HG02642 (cell line): ENCODE data around the gene TPO.
"Not testable (repeated sequence)": the region's sequence is repeated elsewhere in the genome, so short reads cannot be mapped to it uniquely, and the experiment has no call there.

Source experiments
- ATAC-seq: cut with Tn5 transposase; IDR thresholded peaks from one replicate; pipeline ENCODE4 v1.9.1; 2021; ENCODE audit warnings: mild to moderate bottlenecking; ENCODE audit not compliant: unreplicated experiment, poor library complexity

TPO gene

DNA sequence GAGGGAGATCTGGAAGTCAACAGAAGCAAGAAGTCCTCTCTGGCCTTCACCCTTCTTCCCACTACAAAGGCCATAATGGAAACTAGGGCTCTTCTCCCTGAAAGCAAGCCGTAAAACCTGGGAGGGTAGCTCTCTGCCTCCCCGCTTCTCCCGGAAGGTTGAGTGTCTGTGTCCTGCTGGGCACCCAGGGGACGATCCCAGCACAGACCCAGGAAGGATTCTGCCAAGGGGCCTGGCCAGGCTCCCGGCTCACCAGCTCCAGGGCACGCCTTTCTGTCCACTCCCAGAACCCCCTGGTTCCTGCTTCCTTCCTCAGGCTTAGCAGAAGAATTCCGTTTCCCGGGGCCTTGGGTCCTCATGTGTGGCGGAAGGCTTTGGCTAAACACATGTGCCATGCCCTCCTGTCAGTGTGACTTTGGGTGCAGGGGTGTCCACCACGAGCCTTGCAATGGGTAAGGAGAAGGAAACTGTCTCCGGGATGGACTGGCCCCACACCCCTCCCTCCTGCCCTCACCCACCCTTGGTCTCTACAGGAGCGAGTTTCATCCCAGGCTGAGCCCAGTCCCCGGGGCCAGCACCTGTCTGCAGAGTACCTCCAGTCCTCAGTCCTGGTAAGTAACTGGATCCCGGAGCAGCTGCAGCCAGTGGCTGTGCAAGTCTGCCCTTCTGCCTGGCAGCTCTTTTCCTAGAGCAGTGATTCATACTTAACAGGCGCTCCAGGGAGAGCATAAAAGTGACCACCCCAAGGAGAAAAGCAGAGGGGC lies 135.8 kb downstream of the TPO start:
- ATAC-seq: no peak

DNA sequence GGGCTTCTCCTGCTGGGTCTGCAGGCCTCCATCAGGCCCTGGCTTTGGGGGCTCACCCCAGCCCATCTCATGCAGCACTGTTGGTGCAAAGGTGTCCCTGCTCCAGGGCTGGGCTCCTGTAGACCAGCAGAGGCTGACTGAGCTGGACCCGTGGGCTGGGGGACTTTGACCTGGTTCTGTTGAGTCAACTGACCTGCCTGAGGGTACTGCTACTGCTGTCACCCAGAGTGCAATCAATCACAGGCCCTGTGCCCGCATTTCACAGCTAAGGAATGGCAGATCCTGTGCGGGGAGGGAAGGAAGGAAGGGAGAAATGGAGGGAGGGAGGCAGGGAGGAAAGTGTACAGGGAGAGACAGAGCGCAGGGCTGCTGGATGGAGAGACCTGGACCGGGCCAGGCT lies 136.8 kb downstream of the TPO start:
- no peak for ATAC-seq

DNA sequence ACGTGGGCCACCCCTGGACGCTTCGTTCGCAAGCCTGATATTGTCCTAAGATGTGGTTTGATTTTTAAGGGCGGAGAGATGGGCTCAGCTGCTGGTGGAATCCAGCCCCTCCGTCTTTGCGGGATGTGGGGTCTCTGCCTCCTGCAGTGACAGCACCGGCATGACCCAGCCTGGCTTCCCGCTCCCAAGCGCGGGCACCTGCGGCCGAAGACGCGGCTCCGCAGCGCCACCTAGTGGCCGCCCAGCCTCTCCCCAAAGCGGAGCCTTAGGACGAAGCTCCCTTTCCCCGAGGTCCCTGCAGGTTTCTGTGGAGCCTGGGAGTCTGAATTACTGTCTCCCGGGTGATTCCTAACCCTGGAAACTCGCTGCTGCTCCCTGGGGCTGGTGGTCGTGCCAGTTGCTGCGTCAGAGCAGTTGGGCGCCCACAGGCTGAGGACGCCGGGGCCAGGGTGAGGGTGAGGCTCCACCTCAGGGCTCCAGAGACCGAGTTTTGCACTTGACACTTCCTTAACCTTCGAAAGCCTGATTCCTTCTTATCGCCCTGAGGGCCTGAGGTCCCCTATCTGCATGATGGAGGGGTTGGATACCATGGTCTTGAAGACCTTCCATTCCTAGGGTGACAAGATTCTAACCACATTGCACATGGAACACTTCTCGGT lies 137.5 kb downstream of the TPO start:
- ATAC-seq: peak; percentile 81

DNA sequence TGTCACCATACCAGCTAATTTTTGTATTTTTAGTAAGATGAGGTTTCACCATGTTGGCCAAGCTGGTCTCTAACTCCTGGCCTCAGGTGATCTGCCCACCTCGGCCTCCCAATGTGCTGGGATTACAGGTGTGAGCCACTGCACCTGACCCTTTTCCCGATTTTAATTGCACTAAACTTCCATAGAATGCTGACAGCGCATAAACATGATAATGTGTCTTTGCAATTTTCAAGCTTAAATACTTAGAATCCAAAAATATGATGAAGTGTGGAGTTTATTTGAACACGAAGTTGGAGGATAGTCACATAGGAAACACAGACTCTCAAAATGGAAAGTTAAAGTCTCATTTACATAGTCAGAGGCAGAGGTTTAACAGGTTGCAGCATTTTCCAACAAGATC lies 138.6 kb downstream of the TPO start:
- ATAC-seq: no peak

GRCh38 chr2:1552611-1553010 lies 139.3 kb downstream of the TPO start:
- ATAC-seq: no peak

GRCh38 chr2:1553671-1554295 lies 140.5 kb downstream of the TPO start:
- ATAC-seq: no peak

- no peak for ATAC-seq
These were observed 143.0 kb downstream of the TPO start for GRCh38 chr2:1556286-1556685.

DNA sequence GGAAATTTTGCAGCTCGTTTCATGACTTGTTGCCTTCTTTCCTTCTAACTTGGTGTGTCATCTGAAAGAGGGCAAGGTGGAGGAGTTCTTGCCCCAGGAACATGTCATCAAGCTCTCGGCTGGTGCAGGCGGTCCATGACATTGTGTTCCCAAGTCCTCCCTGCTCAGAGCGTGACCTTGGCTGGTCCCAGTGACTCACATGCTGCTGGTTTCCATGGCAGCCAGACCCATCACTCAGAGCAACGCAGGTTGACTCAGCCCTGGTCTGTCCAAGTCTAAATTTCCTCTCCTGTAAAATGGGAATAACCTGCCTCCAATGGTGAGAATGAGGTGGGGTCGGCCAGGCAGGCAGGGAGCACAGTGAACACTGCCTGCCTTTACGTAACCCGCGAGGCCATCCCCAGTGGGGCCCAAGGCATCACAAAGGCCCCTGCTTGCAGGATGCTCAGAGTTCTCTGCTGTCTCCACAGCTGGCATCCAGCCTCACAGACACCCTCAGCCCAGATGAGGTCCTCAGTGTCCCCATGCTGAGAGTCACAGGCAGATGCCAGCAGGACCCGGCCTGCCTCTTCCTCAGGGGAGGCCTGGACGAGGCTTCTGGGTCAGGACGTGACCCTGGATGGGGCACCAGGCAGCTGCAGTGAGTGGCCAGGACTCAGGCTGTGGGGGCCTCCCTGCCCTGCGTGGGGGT lies 143.7 kb downstream of the TPO start:
- no peak for ATAC-seq

- ATAC-seq: no peak
These were observed 144.2 kb downstream of the TPO start for GRCh38 chr2:1557467-1557820.

- ATAC-seq: no peak
These were observed 146.4 kb downstream of the TPO start for GRCh38 chr2:1559589-1560175.

GRCh38 chr2:1561259-1561658 lies 148.0 kb downstream of the TPO start:
- ATAC-seq: no peak

DNA sequence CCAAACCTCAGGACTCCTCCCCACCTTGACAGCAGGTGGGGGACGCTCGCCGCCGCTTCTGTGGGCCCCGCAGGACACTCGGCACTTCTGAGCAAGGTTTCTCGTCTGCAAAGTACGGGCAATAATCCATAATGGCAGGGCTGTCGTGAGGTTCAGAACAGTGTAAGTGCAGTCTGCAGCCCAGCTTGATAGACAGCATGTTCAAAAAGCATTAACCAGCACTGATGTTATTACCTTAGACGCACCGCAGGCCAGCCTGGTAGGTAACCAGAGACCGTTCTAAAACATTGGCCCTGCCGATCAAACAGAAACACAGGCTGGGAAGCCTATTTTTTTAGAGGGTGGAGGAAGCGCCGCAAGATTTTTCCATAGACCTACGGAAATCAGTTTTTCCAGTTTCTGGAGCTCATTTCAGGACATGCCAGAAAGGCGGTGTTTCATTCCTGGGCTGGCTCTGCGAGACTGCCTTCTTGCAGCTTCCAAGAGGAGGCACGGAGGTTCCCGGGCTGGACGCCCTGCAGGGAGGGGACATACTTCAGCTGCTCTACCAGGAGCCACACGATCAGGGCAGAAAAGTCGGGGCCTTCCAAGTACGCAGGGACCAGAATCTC lies 148.7 kb downstream of the TPO start:
- no peak for ATAC-seq

GRCh38 chr2:1563084-1563857 lies 150.0 kb downstream of the TPO start:
- ATAC-seq: no peak

DNA sequence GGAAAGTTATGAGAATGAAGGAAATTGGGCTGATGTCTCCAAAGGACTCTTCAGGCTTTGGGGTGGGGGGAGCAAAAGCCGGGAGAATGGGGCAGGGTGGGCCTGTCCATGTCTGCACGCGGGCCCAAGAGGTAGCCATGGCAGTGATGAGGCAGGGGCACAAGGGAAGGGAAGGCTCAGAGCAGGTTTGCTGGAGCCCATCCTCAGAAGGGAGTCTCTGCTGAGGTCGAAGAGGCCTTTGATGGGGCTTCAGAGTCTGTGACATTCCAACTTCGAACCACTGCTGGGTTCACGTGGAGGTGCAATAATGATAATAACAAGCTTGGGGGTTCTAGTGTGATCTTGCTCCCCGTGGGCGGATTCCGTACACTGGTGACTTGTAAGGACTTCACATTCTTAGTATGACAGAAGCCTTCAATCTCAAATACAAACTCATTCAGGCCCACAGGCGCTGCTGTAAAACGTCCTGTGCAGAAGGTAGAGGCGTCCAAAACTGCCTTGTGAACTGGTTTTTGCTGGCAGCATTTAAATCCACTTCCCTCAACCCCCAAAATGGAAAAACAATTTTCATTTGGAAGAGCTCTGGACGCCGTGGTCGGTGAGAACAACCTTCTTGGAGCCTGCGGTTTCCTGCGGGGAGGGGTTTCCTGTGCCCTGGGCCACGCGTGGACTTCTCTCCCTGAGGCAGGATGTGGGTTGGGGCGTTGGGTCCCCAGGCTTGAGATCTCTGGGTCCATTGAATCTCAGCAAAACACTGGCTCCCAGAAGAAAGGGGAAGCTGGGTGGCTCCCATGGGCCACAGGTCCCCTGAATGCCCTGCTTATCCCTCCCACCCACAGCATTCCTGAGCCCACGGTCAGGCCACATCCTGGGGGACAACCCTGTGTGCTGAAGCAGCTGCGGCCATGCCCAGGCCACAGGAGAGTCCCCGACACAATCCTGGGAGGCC lies 151.0 kb downstream of the TPO start:
- no peak for ATAC-seq

- ATAC-seq: no peak
These were observed 154.5 kb downstream of the TPO start for GRCh38 chr2:1567556-1568344.

DNA sequence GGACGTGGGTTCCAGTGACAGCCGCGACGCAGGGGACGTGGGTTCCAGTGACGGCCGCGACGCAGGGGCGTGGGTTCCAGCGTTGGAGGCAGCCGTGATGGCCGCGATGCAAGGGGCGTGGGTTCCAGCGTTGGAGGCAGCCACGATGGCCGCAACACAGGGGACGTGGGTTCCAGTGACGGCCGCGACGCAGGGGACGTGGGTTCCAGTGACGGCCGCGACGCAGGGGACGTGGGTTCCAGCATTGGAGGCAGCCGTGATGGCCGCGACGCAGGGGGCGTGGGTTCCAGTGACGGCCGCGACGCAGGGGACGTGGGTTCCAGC lies 155.0 kb downstream of the TPO start:
- not testable (repeated sequence) for ATAC-seq

- no peak for ATAC-seq
These were observed 156.7 kb downstream of the TPO start for GRCh38 chr2:1569879-1570450.
